Activated naive CD4-positive, alpha-beta T cell treated with anti-CD3 and anti-CD28 coated beads, Interleukin-2, amount 50 U/mL, for 24 hours (primary cell): ENCODE results near the gene PNP.
"Not testable (repeated sequence)": the region's sequence is repeated elsewhere in the genome, so short reads cannot be mapped to it uniquely, and the experiment has no call there.

Experiments
- H3K27ac Mint-ChIP-seq: one replicate; pipeline ENCODE4 v1.8.0; 2021; ENCODE audit warnings: mild to moderate bottlenecking, mixed read lengths
- H3K27me3 Mint-ChIP-seq: one replicate; pipeline ENCODE4 v1.8.0; 2021; ENCODE audit warnings: mixed read lengths
- H3K36me3 Mint-ChIP-seq: one replicate; pipeline ENCODE4 v1.8.0; 2021; ENCODE audit warnings: mixed read lengths
- H3K4me1 Mint-ChIP-seq: one replicate; pipeline ENCODE4 v1.8.0; 2021; ENCODE audit warnings: mixed read lengths
- H3K4me3 Mint-ChIP-seq: one replicate; pipeline ENCODE4 v1.8.0; 2021; ENCODE audit warnings: mild to moderate bottlenecking, mixed read lengths
- H3K9me3 Mint-ChIP-seq: one replicate; pipeline ENCODE4 v1.8.0; 2021; ENCODE audit warnings: mixed read lengths

Gene PNP

GRCh38 chr14:20499108-20499507, 29.9 kb downstream of the PNP start:
- Mint-ChIP-seq H3K9me3 (no peaks in the 10 kb centered on the region), H3K27me3 (no peaks in the 10 kb centered on the region), H3K4me1 (peaks cover 24% of the 10 kb centered on the region), H3K27ac (no peak overlapping the region), H3K36me3 (no peaks in the 10 kb centered on the region), H3K4me3 (no peak overlapping the region)

- H3K27ac Mint-ChIP-seq: no peak overlapping the region
- H3K36me3 Mint-ChIP-seq: no peaks in the 10 kb centered on the region
- peaks cover 21% of the 10 kb centered on the region for H3K4me1 Mint-ChIP-seq
- H3K9me3 Mint-ChIP-seq: no peaks in the 10 kb centered on the region
- H3K27me3 Mint-ChIP-seq: no peaks in the 10 kb centered on the region
- H3K4me3 Mint-ChIP-seq: no peak overlapping the region
Observed at GRCh38 chr14:20499881-20500280, 30.7 kb downstream of the PNP start.

GRCh38 chr14:20501346-20501745, 32.1 kb downstream of the PNP start:
- H3K4me1 Mint-ChIP-seq: peaks cover 8% of the 10 kb centered on the region
- no peaks in the 10 kb centered on the region for H3K27me3 Mint-ChIP-seq
- H3K4me3 Mint-ChIP-seq: no peak overlapping the region
- no peaks in the 10 kb centered on the region for H3K36me3 Mint-ChIP-seq
- H3K9me3 Mint-ChIP-seq: no peaks in the 10 kb centered on the region
- no peak overlapping the region for H3K27ac Mint-ChIP-seq

- Mint-ChIP-seq H3K27ac (no peak overlapping the region), H3K4me3 (no peak overlapping the region), H3K36me3 (no peaks in the 10 kb centered on the region), H3K27me3 (no peaks in the 10 kb centered on the region), H3K9me3 (no peaks in the 10 kb centered on the region), H3K4me1 (peaks cover 8% of the 10 kb centered on the region)
Observed at GRCh38 chr14:20503898-20504297, 34.7 kb downstream of the PNP start.

GRCh38 chr14:20506276-20506675, 37.1 kb downstream of the PNP start:
- H3K27me3 Mint-ChIP-seq, H3K4me1 Mint-ChIP-seq, H3K9me3 Mint-ChIP-seq, H3K27ac Mint-ChIP-seq, H3K36me3 Mint-ChIP-seq, H3K4me3 Mint-ChIP-seq: not testable (repeated sequence)

GRCh38 chr14:20506752-20507151, 37.5 kb downstream of the PNP start:
- H3K4me3 Mint-ChIP-seq, H3K9me3 Mint-ChIP-seq: not testable (repeated sequence)

GRCh38 chr14:20507537-20507936, 38.3 kb downstream of the PNP start:
- H3K9me3 Mint-ChIP-seq, H3K4me3 Mint-ChIP-seq, H3K27me3 Mint-ChIP-seq, H3K4me1 Mint-ChIP-seq, H3K36me3 Mint-ChIP-seq, H3K27ac Mint-ChIP-seq: not testable (repeated sequence)

More at GRCh38 chr14:20506752-20507151, 37.5 kb downstream of the PNP start:
- not testable (repeated sequence) for H3K4me1 Mint-ChIP-seq, H3K36me3 Mint-ChIP-seq, H3K27me3 Mint-ChIP-seq, H3K27ac Mint-ChIP-seq

- Mint-ChIP-seq H3K27ac (no peak overlapping the region), H3K4me3 (no peak overlapping the region), H3K27me3 (no peaks in the 10 kb centered on the region), H3K4me1 (peaks cover 7% of the 10 kb centered on the region), H3K36me3 (no peaks in the 10 kb centered on the region), H3K9me3 (no peaks in the 10 kb centered on the region)
Observed at GRCh38 chr14:20508367-20508766, 39.2 kb downstream of the PNP start.

GRCh38 chr14:20512177-20512905, 43.1 kb downstream of the PNP start:
- Mint-ChIP-seq H3K36me3 (no peaks in the 10 kb centered on the region), H3K4me1 (no peaks in the 10 kb centered on the region), H3K27me3 (no peaks in the 10 kb centered on the region), H3K27ac (no peak overlapping the region), H3K9me3 (no peaks in the 10 kb centered on the region), H3K4me3 (no peak overlapping the region)

GRCh38 chr14:20515846-20516245, 46.6 kb downstream of the PNP start:
- H3K9me3 Mint-ChIP-seq: no peaks in the 10 kb centered on the region
- no peak overlapping the region for H3K27ac Mint-ChIP-seq
- no peak overlapping the region for H3K4me3 Mint-ChIP-seq
- no peaks in the 10 kb centered on the region for H3K36me3 Mint-ChIP-seq
- H3K27me3 Mint-ChIP-seq: no peaks in the 10 kb centered on the region
- H3K4me1 Mint-ChIP-seq: no peaks in the 10 kb centered on the region

- H3K4me3 Mint-ChIP-seq: no peak overlapping the region
- H3K9me3 Mint-ChIP-seq: no peaks in the 10 kb centered on the region
- no peaks in the 10 kb centered on the region for H3K27me3 Mint-ChIP-seq
- no peak overlapping the region for H3K27ac Mint-ChIP-seq
- no peaks in the 10 kb centered on the region for H3K4me1 Mint-ChIP-seq
- H3K36me3 Mint-ChIP-seq: no peaks in the 10 kb centered on the region
Observed at GRCh38 chr14:20516921-20517320, 47.7 kb downstream of the PNP start.

- Mint-ChIP-seq H3K27ac (no peak overlapping the region), H3K4me3 (no peak overlapping the region), H3K36me3 (no peaks in the 10 kb centered on the region), H3K9me3 (no peaks in the 10 kb centered on the region), H3K27me3 (no peaks in the 10 kb centered on the region), H3K4me1 (no peaks in the 10 kb centered on the region)
Observed at GRCh38 chr14:20522332-20522731, 53.1 kb downstream of the PNP start.

- H3K36me3 Mint-ChIP-seq: no peaks in the 10 kb centered on the region
- H3K4me3 Mint-ChIP-seq: no peak overlapping the region
- H3K9me3 Mint-ChIP-seq: no peaks in the 10 kb centered on the region
- peaks cover 4% of the 10 kb centered on the region for H3K4me1 Mint-ChIP-seq
- no peak overlapping the region for H3K27ac Mint-ChIP-seq
- no peaks in the 10 kb centered on the region for H3K27me3 Mint-ChIP-seq
Observed at GRCh38 chr14:20524027-20524426, 54.8 kb downstream of the PNP start.
